NCI-H2171 (cell line): Measurements from ENCODE around the gene TDRD9.
"Not testable (repeated sequence)": the region's sequence is repeated elsewhere in the genome, so short reads cannot be mapped to it uniquely, and the experiment has no call there.

Experiments
- DNase-seq: peaks from one replicate; lab custom pipeline; 2025; lab: John Stamatoyannopoulos, UW

The TDRD9 gene, protein sequence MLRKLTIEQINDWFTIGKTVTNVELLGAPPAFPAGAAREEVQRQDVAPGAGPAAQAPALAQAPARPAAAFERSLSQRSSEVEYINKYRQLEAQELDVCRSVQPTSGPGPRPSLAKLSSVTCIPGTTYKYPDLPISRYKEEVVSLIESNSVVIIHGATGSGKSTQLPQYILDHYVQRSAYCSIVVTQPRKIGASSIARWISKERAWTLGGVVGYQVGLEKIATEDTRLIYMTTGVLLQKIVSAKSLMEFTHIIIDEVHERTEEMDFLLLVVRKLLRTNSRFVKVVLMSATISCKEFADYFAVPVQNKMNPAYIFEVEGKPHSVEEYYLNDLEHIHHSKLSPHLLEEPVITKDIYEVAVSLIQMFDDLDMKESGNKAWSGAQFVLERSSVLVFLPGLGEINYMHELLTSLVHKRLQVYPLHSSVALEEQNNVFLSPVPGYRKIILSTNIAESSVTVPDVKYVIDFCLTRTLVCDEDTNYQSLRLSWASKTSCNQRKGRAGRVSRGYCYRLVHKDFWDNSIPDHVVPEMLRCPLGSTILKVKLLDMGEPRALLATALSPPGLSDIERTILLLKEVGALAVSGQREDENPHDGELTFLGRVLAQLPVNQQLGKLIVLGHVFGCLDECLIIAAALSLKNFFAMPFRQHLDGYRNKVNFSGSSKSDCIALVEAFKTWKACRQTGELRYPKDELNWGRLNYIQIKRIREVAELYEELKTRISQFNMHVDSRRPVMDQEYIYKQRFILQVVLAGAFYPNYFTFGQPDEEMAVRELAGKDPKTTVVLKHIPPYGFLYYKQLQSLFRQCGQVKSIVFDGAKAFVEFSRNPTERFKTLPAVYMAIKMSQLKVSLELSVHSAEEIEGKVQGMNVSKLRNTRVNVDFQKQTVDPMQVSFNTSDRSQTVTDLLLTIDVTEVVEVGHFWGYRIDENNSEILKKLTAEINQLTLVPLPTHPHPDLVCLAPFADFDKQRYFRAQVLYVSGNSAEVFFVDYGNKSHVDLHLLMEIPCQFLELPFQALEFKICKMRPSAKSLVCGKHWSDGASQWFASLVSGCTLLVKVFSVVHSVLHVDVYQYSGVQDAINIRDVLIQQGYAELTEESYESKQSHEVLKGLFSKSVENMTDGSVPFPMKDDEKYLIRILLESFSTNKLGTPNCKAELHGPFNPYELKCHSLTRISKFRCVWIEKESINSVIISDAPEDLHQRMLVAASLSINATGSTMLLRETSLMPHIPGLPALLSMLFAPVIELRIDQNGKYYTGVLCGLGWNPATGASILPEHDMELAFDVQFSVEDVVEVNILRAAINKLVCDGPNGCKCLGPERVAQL (N-terminal part only)

GRCh38 chr14:103928011-103928890, at the start of gene TDRD9:
Gene TDRD9 (plus strand): TSS chr14:103928456. CDS start chr14:103928510, 54 bp downstream.
- no peak for DNase-seq

- DNase-seq: no peak
Observed at GRCh38 chr14:103879118-103879569, 49.1 kb upstream of the TDRD9 start.

GRCh38 chr14:103879570-103880347, 48.5 kb upstream of the TDRD9 start:
- no peak for DNase-seq

DNA sequence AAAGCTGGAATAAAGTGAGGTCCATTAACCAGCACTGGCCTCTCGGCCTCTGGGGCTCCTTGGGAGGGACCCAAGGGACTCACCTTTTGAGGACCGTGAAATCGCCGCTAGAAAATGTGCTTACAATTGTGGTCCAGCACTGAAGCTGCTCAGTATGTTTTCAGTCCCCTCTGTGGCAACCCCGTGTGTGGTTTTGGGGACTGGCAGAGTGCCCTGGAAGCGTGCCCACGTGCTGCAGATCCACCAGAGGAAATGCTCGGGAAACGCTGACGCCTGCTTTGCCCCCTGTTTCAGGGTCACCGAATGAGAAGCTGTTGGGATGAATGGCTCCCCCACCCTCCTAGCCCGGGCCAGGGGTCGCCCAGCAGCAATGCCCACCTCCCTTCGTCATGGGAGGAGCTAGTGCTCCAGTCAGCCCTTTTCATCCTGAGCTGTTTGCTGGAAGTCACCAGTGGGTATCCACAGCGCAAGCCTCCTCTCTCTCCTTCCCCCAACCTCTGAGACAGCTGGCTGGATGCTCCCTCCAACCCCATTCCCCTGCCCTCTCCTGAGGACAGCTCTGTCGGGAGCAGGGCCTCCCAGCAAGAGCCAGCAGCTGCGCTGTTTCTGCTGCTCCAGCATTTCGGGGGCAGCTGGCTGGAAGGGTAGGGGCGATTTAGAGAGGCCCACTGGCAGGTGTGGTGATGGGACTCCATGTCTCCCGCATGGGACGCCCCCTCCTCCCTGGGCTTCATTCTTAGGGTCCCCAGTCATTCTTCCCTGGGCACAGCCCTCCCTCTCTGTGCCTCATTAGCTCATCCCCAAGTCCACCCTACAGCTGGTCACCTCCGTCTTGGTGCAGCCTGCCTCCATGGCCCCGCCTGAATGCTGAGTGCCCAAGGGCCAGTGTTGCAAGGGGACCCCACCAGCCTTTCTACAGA, 47.6 kb upstream of the TDRD9 start:
- peak; percentile 18 for DNase-seq

GRCh38 chr14:103881268-103882201, 46.7 kb upstream of the TDRD9 start:
- DNase-seq: no peak

DNA sequence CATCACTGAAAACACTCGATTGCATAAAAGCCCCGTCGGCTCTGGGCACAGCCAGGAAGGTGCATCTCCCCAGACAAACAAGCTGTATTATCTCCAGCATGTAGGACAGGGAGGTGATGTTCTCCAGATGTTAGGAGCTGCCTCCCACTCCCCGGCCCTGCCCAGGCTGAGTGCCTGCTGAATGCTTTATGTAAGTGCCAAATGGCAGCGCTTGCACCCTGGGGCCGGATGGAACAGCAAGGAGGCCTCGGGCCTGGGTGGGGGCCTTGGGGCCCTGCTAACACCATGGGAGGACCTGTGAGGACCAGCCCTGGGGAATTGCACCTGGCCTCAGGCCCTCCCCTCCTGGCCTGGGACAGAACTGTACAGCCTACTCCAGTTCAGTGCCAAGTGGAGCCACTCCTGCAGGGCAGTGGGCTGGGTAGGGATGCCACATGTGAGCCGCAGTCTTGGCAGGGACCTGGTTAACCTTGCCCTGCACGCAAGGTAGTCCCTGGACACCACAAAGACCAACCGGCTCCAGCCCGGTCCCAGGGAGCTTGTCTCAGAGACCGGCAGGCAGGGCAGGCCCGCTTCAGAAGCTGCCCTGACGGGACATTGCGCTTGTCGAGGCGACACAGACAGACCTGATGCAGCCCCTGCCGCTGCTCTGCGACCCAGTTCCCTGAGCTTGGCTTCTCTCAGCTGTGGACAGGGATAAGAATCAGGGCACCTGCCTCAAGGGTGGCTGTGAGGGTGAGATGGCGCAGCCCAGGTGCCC, 45.6 kb upstream of the TDRD9 start:
- DNase-seq: no peak

DNA sequence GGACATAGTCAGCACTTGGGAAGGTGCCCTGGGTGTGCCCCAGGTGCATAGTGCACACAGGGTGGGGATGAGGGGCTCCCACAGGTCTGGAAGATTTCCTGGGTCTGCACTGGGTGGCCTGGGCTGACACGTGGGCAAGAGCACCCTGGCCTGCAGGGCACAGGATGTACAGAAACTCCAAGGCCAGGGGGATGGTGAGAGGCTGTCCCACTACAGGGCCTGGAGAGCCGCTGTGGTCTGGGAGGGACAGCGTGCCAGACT, 45.1 kb upstream of the TDRD9 start:
- DNase-seq: no peak

DNA sequence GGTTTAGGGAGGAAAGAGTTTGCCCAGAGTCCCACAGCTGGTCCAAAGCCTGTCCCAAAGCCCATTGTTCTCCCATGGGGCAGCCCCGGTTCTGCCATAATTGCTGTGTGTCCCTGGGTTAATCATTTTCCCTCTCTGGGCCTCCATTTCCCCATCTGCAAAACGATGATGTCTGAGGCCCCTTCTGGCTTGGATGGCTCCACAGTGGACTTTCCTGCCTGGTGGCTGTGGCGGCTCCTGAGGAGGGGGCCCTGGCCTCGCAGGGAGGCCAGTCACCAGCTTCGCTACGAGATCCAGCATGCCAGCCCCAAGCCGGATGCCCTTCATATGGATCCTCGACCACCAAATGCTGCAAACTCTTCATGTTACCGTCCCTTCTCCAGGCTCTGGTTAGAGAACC, 43.4 kb upstream of the TDRD9 start:
- DNase-seq: no peak

GRCh38 chr14:103885509-103885932, 42.7 kb upstream of the TDRD9 start:
- DNase-seq: no peak

DNA sequence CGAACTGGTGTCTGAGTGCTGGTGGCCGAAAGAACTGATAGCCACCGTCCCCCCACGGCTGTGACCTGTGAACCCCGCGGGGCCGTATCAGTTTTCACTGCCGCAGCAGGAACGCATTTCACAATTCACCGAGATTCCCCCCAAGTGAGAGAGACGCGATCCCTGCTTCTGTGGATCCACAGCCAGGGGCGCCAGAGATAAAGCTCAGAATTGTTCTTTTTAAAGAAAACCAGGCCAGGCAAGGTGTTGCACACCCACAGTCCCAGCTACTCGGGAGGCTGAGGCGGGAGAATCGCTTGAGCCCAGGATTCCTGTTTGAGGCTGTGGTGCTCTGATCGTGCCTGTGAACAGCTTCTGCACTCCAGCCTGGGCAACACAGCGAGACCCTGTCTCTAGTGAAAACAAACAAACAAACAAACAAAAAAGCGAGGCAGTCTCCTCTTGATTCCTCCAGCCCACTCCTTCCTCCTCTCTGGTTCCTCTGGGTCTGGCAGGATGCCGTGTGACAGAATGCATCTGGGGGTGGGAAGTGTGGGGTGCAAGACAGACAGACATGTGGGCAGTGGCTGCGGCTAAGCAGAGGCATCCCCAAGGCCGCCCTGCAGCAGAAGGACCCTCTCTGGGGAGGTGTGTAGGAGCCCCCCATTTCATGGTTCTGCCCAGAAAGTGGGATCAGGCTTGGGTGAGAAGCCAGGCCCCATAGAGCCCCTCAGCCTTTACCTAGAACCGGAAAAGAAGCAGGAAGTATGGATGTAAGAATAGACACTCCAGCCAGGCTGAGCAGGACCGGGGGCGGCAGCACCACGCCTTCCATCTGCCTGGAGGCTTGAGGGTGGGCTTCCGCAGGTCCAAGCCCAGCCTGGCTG, 41.7 kb upstream of the TDRD9 start:
- DNase-seq: no peak

- no peak for DNase-seq
Observed at GRCh38 chr14:103887170-103887501, 41.1 kb upstream of the TDRD9 start.

GRCh38 chr14:103887557-103888115, 40.6 kb upstream of the TDRD9 start:
- no peak for DNase-seq

GRCh38 chr14:103889002-103889312, 39.3 kb upstream of the TDRD9 start:
- DNase-seq: not testable (repeated sequence)

DNA sequence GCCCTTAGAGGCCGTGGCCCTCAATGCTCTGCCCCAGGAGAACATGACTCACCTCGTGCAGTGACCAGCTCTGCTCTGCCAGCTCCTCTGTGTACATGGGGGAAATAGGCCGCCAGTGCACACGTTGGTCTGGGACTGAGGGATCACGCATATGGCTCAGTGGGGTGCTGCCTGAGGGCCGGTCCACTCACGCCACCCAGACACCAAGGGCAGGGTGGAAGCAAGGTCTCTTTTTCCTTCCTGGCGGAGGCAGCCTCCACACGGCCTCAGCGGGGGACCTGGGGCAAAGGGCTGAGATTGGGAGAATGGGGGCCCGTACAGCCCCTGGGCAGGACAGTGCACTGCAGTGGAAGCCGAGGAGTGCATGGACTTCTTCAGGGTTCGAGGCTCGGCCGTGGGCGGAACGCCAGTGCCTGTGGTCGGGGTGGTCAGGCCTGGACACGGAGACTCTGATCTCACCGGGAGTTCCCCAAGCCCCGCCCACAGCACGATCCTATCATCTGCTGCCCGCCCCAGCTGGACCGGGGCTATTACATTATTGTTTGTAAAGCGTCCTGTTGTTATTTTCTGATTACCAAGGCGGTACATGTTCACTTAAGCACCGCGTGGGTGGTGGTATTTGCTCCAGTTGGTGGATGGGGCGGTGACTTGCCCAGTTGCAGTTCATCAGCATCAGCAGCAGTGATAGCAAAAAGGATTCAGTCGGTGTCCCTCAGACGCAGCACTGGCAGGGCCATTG, 38.8 kb upstream of the TDRD9 start:
- DNase-seq: no peak

DNA sequence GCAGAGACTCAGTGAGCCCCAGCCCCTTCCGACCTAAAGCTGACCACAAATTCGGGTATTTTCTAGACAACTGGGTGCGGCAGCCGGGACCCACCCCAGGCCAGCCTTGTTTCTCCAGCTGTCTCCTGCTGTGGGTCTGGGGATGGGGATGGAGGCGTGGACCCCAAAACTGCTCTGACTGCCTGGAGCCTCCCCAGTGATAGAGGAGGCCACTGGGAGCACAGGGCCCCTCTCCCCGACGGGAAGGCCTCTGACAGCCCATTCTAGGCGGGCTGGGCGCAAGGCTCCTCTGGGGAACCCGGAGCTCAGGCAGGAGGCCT, 38.2 kb upstream of the TDRD9 start:
- DNase-seq: no peak
